ENCODE results near the gene WDR54. TPM values are rescaled to one million over a fixed set of nuclear protein-coding genes. Genes with fewer than 3 reads are reported as not detected.
"Not testable (repeated sequence)": the region's sequence is repeated elsewhere in the genome, so short reads cannot be mapped to it uniquely, and the experiment has no call there.

Gene WDR54
- total RNA-seq, 6 donors from 2014 or later = 8.4 to 28.2 (median 13.3) TPM

DNA sequence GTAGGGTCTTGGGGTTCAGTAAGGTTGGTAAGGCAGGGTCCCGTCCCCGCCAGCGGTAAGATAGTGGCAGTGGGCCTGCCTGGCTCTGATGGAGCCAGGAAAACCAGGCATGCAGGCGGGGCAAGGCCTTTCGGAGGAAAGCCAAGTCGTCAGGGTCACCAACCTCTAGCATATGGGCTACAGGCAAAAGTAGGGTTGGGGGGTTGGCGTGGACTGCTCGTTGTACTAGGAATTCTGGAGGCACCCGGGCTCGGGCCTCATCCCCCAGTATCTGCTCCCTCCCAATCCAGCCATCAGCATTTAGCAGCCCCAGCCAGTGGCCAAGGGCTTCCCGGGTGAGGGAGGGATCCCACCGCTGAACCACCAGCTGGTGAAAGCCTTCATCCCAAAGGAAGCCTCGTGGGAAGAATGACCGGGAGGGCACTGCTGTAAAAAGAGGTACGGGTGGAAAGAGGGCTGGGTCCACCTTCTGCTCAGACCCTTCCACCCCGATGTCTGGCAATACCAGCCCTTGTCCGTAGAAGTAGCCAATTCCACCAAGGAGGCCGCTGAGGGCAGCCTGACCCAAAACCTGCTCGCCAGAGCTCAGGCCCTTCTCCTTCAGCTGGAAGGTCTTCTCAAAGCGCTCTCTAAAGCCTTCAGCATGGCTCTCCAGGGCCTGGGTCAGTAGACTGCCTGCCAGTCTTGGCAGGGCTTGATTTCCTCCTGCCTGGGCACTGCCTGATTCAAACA lies 40.7 kb downstream of the WDR54 start:
- no peak overlapping the region for H3K27ac ChIP-seq
- H3K36me3 ChIP-seq = peaks cover 0 to 26% (median 12%) of the 10 kb centered on the region in 4 donors
- 87 to 90% methylated on average over 15 to 20 of the region's 20 CpGs for WGBS, 2 donors
- DNase-seq (no peak), ATAC-seq (ENCODE audit: low FRiP score in 2 of 2) (no peak)
- H3K4me3 ChIP-seq = no peak overlapping the region
- H3K9me3 ChIP-seq = no peaks in the 10 kb centered on the region
- no peaks in the 10 kb centered on the region for H3K27me3 ChIP-seq
- TF ChIP-seq, protein P1, sequence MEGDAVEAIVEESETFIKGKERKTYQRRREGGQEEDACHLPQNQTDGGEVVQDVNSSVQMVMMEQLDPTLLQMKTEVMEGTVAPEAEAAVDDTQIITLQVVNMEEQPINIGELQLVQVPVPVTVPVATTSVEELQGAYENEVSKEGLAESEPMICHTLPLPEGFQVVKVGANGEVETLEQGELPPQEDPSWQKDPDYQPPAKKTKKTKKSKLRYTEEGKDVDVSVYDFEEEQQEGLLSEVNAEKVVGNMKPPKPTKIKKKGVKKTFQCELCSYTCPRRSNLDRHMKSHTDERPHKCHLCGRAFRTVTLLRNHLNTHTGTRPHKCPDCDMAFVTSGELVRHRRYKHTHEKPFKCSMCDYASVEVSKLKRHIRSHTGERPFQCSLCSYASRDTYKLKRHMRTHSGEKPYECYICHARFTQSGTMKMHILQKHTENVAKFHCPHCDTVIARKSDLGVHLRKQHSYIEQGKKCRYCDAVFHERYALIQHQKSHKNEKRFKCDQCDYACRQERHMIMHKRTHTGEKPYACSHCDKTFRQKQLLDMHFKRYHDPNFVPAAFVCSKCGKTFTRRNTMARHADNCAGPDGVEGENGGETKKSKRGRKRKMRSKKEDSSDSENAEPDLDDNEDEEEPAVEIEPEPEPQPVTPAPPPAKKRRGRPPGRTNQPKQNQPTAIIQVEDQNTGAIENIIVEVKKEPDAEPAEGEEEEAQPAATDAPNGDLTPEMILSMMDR (IDR thresholded peaks at IDR 0.05) = no peak
- TF ChIP-seq EP300 (IDR thresholded peaks at IDR 0.05) (no peak), POLR2A (IDR thresholded peaks at IDR 0.05) (no peak), POLR2AphosphoS5 (IDR thresholded peaks at IDR 0.05) (no peak)
- H3K4me1 ChIP-seq = peaks cover 26 to 43% (median 29%) of the 10 kb centered on the region in 4 donors

DNA sequence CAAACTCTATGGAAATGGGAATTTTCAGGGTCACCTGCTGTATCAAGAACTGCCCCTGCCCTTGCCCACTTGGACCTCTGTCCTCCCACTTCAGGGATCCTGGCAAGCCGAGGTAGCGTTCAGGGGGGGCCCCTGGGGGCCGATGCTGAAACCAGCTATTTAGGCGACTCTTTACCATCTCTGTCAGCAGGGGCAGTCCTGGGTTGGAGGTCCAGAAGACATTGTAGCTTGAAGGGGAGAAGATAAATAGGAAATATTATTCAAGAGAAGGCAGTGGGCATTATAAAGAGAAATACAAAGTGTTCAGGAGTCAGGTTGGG lies 41.2 kb downstream of the WDR54 start:
- ATAC-seq (ENCODE audit: low FRiP score in 2 of 2) (no peak), DNase-seq (no peak)
- H3K27me3 ChIP-seq = no peaks in the 10 kb centered on the region
- H3K4me3 ChIP-seq = no peak overlapping the region
- H3K4me1 ChIP-seq = peaks cover 24 to 37% (median 27%) of the 10 kb centered on the region in 4 donors
- WGBS, 2 donors = 75 to 85% methylated on average over 4 of the region's 4 CpGs
- TF ChIP-seq EP300 (IDR thresholded peaks at IDR 0.05) (no peak), POLR2A (IDR thresholded peaks at IDR 0.05) (no peak), POLR2AphosphoS5 (IDR thresholded peaks at IDR 0.05) (no peak)
- TF ChIP-seq, protein P1 (IDR thresholded peaks at IDR 0.05) = no peak
- H3K27ac ChIP-seq = no peak overlapping the region
- no peaks in the 10 kb centered on the region for H3K9me3 ChIP-seq
- peaks cover 0 to 26% (median 12%) of the 10 kb centered on the region in 4 donors for H3K36me3 ChIP-seq

DNA sequence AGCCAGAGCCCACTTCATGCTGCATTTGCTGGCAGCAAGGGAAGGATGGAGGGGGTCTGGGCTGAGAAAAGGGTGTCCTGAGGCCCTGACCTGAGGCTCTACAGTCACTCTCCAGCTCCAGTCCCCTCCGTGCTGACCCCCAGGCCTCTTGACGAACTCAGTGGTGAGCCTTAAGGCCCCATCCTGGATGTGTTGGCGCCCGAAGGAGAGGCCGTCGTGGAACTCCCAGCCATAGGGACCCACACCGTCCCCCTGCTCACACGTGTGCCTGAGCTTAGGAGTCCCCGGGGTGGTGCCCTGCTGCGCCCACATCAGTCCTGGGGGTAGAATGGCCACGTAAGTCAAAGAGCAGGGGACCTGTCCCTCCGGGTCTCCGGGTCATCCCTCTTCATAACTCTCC lies 42.9 kb downstream of the WDR54 start:
- WGBS, 2 donors = 3 to 6% methylated on average over 9 to 13 of the region's 13 CpGs
- no peak for TF ChIP-seq POLR2A (IDR thresholded peaks at IDR 0.05)
- TF ChIP-seq, protein P1 (IDR thresholded peaks at IDR 0.05) = no peak
- TF ChIP-seq POLR2AphosphoS5 (IDR thresholded peaks at IDR 0.05) = no peak
- no peak for TF ChIP-seq EP300 (IDR thresholded peaks at IDR 0.05)
- Histone ChIP-seq H3K4me3 (peak overlapping the region; percentile 70 to 99 (median 86)), H3K9me3 (no peaks in the 10 kb centered on the region), H3K27me3 (no peaks in the 10 kb centered on the region), H3K27ac (peak overlapping the region; percentile 71 to 91 (median 84)), H3K4me1 (peaks cover 15 to 29% (median 19%) of the 10 kb centered on the region in 4 donors), H3K36me3 (peaks cover 0 to 26% (median 12%) of the 10 kb centered on the region in 4 donors)
- peak in 1 of 2 donors; percentile 1 for ATAC-seq (ENCODE audit: low FRiP score in 2 of 2)
- DNase-seq = no peak

DNA sequence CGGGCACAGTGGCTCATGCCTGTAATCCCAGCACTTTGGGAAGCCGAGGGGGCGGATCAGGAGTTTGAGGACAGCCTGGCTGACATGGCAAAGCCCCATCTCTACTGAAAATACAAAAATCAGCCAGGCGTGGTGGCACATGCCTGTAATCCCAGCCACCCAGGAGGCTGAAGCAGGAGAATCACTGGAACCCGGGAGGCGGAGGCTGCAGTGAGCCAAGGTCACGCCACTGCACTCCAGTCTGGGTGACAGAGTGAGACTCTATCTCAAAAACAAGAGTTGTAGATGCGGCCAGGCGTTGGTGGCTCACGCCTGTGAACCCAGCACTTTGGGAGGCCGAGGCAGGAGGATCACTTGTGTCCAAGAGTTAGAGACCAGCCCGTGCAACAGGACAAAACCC lies 49.2 kb downstream of the WDR54 start:
- peak in 1 of 2 donors; percentile 25 for DNase-seq
- Histone ChIP-seq H3K36me3 (peaks cover 0 to 17% (median 11%) of the 10 kb centered on the region in 4 donors), H3K4me1 (peaks cover 18 to 26% (median 23%) of the 10 kb centered on the region in 4 donors)
- ATAC-seq (ENCODE audit: low FRiP score in 2 of 2); H3K9me3 ChIP-seq; H3K27ac ChIP-seq; H3K27me3 ChIP-seq; H3K4me3 ChIP-seq: not testable (repeated sequence)
- WGBS, 2 donors = 95 to 96% methylated on average over 12 of the region's 12 CpGs

DNA sequence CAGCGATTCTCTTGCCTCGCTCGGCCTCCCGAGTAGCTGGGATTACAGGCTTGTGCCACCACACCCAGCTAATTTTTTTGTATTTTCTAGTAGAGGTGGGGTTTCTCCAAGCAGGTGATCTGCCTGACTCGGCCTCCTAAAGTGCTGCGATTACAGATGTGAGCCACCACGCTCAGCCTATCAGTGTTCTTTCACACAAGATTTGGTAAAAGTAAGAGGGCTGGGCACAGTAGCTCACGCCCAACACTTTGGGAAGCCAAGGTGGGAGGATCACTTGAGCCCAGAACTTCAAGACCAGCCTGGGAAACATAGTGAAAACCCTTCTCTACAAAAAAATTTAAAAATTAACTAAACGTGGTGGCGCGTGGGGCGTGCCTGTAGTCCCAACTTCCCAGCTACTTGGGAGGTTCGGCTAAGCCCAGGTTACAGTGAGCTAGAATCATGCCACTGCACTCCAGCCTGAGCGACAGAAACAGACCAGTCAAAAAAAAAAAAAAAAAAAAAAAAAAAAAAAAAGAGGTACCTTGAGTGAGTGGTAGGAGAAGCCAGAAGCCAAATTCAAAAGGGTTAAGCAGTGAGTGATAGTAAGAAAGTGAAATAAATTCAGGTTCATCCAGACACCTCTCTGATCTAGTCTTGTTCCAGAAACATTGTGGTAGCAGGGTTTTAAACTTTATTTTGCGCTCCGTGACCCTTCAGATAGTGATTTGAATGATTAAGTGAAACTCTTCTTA lies 50.0 kb downstream of the WDR54 start:
- whole genome bisulfite sequencing, 2 donors = 62 to 68% methylated on average over 16 of the region's 16 CpGs
- peaks cover 0 to 19% (median 12%) of the 10 kb centered on the region in 4 donors for H3K36me3 ChIP-seq
- DNase-seq (no peak), ATAC-seq (ENCODE audit: low FRiP score in 2 of 2) (no peak)
- H3K4me1 ChIP-seq = peaks cover 13 to 22% (median 19%) of the 10 kb centered on the region in 4 donors
- no peaks in the 10 kb centered on the region for H3K9me3 ChIP-seq
- peak overlapping the region; percentile 86 to 93 (median 90) for H3K27ac ChIP-seq
- TF ChIP-seq POLR2A (IDR thresholded peaks at IDR 0.05) (no peak), EP300 (IDR thresholded peaks at IDR 0.05) (no peak), POLR2AphosphoS5 (IDR thresholded peaks at IDR 0.05) (no peak)
- TF ChIP-seq, protein P1 (IDR thresholded peaks at IDR 0.05) = no peak
- H3K27me3 ChIP-seq = no peaks in the 10 kb centered on the region
- H3K4me3 ChIP-seq = peak overlapping the region; percentile 62 to 80 (median 74)
